ENCODE results near the gene PPP2R5C.

Gene PPP2R5C

DNA sequence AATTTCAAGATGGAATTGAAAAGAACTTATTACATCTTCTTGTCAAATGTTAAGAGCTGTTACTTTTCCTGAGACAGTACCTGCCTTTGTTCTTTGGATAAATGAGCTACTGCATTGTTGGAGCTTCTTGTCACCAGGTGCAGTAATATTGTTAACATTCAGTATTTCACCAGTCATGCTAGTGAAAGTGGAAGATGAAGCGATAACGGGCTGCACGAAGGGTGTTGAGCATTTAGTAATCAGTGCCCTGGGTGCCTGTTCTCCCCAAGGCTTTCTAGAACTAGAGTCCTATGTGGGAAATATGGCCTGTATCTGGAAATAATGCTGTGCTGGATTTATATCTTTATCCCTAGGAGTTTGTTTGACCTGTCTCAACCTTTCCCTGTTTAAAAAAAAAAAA is 83.2 kb downstream of the PPP2R5C start:
- DNase-seq, result no peak

DNA sequence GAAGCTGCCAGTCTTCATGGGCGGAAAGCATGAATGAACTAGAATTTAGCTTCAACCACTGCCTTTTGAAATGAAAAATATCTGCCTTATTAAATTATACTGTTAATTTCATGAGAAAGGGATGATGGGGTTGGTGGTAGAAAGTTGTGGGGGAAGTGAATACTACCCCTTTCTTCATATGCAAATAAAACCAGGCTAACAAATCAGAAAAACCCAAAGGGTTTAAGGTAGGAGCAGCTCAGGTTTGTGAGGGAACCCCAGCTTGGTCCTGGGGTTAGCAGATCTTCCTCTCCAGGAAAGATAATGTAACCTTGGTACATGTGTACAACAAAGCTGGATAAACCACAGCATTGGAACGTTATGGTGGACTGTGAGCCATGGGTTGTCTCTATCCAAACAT is 84.0 kb downstream of the PPP2R5C start:
- no peak for DNase-seq

DNA sequence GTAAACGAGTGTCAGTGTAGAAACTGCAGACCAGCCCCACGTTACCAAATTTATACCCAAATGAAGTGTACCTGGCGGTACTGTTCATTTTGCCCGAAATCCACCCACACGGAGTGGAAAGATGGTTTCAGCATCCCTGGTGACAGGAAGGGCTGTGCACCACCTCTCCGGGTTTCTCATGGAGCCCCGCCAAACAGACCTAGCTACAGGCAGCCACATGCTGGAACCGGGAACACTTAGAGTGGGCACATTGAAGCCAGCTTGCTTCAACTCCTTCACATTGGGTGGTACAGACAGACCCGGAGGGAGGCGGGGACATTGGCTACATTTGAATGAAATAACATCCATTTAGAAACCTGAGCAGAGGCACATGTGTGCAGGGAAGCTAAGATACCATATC is 84.4 kb downstream of the PPP2R5C start:
- DNase-seq, result no peak

DNA sequence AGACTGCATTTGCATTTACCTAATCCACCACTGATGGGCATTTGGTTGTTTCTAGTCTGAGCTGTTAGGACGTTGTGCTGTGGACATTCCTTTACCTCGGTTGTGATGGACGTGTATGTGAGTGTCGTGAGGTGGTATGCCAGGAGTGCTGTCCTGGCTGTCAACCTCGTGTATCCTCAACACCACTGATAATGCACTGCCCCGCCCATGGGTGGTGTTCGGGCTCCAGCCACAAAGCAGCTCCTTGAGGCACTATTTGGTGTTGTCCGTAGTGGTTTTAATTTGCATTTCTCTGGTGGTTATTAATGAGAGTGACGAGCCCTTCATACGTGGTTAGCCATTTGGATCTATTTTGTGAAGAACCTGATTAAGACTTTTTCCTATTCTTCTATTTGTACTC is 87.6 kb downstream of the PPP2R5C start:
- no peak for DNase-seq

DNA sequence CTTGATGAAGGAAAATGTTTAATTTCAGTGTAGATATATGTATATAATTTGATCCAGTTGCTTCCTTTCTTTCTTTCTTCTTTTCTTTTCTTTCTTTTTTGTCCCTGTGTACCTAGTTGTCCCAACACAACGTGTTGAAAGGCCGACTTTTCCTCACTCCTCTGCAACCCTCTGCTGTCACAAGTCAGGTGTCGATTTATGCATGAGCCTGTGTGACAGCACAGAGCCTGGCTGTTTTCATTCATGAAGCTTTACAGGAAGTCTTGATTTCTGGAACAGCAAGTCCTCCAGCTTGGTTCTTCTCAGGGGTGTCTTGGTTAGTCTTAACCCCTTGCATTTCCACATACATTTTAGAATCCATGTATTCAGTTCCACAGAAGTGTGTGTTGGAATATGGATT is 88.1 kb downstream of the PPP2R5C start:
- no peak for DNase-seq

DNA sequence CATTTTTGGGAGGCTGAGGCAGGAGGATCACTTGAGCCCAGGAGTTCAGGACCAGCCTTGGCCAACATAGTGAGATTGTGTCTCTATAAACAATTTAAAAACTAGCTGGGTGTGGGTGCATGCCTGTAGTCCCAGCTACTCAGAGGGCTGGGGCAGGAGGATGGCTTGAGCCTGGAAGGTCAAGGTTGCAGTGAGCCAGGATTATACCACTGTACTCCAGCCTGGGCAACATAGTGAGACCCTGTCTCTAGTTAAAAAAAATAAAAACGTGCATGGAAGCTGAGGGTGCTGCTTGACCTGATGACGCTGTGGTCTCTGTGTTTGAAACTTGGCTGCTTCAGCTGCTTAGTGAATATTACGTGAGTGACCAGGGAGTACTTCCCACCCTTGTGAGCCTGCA is 89.7 kb downstream of the PPP2R5C start:
- DNase-seq, result no peak

DNA sequence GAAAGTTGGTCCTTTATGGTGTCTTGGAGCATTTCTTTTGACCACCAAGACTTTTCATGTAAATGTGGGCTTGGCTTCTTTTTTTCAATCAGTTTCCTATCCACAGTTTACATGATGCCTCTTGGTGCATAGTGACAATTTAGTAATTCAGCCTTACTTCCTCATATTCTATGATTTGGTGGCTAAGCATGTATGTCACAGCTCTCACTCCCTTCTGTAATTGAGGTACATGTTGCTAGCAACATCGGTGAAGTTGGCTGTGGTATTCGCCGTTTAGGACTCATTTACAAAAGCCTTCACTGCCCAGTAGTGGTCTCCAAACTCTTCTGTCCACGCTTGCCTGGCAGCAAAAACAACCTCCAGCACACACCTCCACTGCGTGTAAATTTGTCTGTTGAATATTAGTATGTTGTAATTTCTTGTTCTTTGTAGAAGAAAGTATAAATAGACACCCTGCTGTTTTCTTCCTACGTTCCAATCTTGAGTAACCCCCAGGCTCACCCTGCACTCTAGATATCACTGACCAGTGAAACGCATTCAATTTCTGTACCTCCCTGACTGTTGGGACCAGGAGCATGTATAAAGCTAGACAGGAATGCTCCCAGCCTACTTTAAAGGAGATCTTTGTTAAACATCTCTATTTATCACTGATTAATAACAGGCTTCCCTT is 90.4 kb downstream of the PPP2R5C start:
- DNase-seq, result no peak

DNA sequence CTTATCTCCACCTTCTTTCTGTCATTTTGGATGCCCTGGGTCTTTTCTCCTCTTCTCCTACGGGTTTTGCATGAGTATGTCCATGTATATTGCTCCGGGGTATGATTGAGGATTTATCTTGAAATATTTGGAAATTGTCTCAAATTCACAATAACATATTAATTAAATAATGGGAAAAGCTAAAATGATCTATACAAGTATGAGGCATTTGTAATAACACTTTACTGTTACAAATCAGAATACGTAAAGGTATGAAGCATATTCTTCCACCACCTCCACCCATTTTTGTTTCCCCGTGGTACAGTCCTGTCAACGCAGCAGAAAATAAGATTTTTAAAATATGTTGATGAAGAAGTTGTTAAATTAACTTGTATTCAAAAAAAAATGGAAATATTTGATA is 91.3 kb downstream of the PPP2R5C start:
- DNase-seq, result no peak

DNA sequence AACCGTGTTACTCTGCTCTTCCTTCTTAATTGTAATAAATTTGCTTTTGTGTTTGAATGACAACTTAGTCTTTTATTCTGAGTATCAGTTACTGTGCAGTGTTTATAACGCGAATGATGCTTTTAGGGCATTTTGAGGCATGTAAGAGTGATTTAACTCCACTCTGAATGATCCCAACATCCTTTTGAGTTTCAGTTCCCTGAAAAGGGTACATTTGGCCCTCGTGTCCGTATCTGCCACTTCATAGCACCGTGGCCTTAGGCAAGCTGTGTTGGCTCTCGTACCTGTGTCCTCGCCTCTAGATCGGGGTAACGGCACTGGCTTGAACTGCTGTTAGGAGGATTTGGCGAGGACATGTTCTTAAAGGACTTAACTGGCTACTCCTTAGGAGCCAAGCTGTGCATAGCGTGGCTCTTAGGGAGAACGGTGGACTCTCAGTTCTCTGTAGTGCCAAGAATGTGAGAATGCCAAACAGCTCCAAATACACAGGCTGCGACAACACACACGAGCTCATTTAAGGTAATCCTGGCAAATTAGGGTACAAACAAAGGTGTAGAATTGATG is 92.0 kb downstream of the PPP2R5C start:
- DNase-seq, result no peak

DNA sequence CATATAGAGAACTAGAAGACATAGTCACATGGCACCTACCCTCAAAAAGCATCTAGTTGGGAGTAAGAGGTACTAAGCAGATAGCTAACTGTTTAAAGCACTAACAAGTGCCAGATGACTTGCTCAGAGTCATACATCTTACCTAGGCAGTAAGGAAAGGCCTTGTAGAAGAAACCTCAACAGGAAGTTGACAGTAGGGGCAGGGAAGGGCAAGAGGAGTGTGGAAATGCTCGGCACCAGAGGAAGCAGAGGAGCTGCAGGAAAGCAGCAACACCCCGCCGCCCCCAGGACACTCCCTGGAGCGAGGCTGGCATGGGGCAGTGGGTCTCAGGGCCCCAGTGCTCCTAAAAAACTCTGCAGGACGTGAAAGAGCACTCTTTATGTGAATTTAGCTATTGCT is 92.9 kb downstream of the PPP2R5C start:
- no peak for DNase-seq

DNA sequence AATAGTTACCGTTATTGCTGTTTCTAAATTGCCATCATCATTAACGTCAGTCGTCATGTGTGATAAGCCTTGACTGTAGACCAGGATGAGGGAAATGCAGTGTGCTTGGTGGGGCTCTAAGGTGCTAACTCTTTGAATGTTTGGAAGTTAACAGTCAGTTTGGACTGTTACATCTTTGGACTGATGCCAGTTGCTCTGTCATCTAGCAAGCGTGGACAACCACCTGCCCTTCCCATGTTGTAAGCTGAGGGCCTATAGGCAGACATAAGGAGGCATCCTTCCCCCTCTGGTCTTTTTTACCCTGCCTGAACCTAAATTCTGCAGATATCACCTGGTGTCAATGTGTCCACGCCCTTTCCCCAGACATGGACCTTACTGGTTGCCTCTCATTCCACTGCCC is 94.4 kb downstream of the PPP2R5C start:
- no peak for DNase-seq

DNA sequence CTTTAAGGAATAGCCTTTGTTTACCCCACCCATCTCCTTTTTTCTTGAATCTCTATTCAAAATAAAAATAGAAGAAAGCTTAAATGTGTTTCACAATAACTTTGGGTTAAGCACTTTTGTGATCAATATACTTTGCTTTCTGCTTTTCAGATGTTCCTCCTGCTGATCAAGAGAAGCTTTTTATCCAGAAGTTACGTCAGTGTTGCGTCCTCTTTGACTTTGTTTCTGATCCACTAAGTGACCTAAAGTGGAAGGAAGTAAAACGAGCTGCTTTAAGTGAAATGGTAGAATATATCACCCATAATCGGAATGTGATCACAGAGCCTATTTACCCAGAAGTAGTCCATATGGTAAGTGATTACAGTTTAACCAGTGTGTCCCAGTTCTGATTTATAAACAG is 95.0 kb downstream of the PPP2R5C start:
- no peak for DNase-seq

DNA sequence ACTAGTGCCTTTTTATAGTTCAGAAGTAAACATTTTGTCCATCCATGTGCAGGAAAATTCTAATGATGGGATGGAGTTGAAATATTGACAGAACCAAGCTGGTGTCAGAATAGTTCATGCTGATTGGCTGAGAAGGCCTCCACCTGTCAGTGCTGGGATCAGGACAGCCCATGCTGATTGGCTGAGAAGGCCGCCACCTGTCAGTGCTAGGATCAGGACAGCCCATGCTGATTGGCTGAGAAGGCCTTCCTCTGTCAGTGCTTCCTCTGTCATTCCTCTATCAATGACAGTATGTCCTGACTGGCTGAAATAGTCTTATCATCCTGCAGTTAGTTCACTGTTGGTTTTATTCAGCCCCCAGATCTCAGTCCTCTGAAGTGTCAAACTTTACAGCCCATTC is 95.7 kb downstream of the PPP2R5C start:
- DNase-seq, result no peak

DNA sequence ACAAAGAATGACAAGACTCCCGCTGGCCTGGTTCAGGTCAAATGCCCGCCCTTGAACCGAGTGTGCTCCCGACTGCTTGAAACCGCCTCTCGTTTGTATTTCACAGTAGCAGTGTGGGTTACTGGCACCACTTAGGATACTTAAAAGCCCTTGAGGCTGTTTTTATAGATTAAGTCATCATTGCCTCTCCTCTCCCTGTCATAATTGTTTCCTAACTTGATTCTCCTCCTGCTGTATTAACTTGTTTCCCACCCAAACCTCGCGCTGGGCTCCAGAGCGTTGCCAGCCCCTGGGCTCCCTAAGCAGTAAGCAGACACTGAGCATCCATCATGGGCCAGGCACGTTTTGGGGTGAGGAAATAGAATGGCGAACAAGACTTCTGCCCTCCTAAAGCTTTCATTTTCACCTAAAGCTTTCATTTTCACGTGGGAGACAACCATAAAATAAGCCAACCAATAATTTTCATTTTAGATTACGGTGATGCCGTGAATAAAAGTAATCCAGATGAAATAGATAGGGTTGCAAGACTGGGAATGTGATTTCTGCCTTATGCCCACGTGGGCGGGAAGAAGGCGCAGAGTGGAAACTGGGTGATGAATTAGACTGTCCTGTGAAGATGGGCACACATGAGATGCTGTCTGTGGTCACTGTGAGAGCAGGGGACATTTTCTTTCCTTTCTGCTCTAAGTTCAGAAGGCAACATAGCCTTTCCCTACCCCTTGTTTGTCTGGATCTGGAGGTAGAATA is 97.5 kb downstream of the PPP2R5C start:
- DNase-seq, result no peak

DNA sequence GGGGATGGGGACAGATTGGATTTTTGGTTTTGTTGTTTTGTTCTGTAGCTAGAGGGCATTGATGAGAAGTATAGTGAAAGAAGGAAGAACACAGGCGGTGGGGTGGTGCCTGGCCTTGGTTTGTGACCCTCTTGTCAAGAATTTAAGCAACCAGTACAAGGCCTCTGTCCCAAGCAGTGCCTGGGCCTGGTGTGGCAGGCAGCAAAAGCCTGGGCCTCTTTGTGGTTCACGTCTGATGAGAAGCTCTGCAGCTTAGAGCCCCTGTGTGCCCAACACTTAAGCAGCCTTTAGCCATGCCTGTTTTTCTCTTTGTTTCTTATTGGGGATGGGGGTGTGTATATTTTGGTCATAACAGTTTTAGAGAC is 98.0 kb downstream of the PPP2R5C start:
- DNase-seq, result no peak

DNA sequence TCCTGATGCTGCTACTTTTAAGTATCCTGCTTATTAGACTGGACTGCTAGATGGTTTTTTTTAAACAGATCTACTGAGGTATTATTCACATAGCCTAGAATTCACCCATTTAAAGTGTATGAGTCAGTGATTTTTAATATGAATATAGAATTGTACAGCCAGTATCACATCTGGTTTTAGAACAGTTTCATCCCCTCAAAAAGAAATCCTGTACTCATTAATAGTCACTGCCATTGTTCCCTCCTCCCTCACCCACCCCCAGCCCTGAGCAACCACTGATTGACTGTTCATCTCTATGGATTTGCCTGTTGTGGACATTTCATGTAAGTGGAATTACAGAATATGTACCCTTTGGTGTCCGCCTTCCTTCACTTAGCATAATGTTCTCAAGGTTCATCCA is 98.4 kb downstream of the PPP2R5C start:
- DNase-seq, result no peak

DNA sequence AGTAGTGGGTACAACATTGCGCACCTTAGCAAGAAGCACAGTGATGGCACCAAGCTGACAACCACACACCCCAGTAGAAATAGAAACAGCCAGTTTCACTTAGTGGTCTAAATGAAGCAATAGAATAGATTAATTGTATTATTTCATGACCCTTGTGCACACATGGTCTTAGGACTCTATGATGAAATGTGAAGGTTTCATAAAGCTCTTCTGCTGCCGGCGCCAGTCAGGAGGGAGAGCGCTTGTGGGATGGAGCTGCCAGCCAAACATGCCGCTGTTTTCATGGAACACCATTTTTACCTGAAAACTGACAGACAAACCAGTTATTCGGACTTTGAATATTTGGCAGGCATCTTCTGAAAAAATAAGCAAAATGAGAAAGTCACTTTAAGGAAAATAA is 100.0 kb downstream of the PPP2R5C start:
- no peak for DNase-seq

DNA sequence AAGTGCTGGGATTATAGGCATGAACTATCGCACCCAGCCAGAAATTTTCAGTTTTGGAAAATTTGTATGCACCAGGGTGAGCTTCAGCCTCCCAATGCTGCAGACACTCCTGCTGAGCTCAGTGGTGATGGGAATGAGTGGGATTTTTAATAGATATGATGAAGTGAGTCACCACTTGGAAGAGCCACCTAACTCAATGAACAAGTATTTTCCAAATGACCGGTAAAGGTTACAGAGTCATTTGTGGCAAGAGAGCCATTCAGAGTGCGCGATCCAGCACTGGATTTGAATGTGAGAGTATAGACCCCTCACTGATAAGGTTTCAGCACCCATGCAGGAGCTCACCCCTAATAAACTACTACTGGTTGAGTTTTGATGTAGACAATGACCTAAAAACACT is 100.7 kb downstream of the PPP2R5C start:
- DNase-seq, result no peak

DNA sequence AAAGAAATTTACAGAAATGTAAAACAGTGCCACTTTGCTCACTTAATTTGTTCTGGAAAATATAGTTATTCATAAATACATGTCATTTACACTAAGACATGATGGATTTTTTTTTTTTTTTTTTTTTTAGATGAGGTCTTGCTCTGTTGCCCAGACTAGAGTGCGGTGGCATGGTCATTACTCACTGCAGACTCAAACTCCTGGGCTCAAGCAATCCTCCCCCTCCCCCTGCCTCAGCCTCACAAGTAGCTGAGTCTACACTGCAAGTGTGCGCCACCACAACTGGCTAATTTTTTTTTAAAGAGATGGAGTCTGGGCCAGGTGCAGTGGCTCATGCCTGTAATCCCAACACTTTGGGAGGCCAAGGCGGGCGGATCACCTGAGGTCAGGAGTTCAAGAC is 101.2 kb downstream of the PPP2R5C start:
- DNase-seq, result no peak

DNA sequence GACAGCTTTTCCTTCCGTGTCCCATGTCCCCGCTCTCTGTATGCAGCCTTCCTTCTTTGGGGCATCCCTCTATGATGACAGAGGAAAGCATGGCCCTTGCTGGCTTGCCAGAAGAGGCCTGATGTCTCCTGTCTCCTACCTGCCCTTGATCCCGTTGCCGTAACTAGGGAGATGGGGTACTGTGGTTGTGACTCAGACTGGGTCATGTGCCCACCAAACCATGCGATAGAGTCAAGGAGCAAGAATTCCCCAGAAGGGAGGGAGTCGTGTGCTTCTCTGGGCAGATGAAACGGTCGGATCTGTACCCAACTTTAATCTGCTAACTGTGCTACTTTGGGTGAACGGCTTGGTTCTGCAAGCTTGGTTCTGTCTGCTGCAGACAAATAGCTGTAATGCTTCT is 103.8 kb downstream of the PPP2R5C start:
- DNase-seq, result no peak

DNA sequence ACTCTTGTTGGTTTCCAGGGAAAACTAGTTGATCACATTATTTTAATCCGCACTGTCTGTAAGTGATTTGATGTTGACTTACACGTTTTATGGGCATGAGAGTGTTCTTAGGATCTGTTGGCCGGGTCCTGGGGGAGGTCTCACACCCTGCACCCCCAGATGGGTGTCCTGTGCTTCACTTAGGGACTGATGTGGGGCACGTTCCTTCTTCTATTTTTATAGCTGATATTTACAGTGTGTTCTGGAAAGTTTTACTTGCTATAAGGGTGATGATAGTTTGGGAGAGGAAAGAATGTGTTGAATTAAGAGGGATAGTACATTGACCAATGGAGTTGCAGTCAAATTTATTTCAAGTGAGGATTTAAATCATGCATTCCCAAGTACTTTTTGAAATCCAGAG is 106.3 kb downstream of the PPP2R5C start:
- DNase-seq, result no peak

DNA sequence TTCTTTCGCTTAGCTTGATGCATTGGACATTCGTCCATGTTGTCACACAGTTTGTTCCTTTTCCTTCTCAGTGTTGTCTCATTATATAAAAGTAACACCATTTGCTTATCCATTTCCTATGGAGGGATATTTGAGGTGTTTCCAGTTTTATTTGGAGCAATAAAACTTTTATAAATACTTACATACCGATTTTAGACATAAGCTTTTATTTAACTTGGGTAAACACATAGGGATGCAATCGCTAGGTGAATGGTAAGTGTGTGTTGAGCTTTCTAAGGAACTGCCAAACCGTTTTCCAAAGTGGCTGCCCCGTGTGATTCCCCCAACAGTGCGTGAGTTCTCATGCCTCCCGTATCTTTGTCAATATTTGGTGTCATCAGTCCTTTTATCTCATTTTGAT is 107.7 kb downstream of the PPP2R5C start:
- no peak for DNase-seq

DNA sequence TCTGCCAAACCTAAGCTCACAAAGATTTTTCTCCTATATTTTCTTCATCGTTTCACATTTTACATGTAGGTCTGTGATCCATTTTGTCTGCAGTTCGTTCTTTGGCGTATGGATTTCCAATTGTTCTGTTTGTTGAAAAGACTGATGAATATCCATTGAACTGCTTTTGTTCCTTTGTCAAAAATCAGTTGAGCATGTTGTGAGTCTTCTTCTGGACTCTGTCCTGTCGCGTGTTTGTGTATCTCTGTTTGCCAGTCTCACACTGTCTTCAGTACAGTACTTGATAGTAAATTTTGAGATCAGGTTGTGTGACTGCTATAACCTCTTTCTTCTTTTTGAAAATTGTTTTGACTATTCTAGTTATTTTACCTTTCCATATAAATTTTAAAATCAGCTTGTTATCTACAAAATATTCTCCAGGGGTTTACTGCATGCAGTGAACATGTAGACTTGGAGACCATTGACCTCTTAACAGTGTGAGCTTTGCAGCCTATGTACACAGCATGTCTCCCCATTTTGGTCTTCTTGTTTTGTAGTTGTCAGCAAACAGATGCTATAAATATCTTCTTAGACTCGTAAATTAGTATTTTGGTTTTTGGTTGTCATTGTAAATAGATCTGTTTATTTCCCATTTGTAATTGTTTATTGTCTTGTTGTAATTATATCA is 108.9 kb downstream of the PPP2R5C start:
- DNase-seq, result no peak

DNA sequence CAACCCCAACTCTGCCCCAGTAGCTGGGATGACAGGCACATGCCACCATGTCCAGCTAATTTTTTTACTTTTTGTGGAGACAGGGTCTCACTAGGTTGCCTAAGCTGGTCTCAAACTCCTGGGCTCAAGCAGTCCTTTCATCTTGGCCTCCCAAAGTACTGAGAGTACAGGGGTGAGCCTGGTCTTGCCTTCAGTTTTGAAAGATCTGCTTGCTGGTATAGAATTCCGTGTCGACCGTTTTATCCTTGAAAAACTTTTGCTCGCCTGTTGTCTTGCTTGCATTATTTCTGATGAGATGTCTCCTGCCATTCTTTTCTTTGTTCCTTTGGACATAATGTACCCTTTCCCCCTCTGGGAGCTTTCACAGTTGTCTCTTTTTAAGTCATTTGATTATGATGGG is 110.8 kb downstream of the PPP2R5C start:
- no peak for DNase-seq

All from NCI-H1417 treated with DMSO at 0.1 percent for 48 hours (cell line).